GM12878 (cell line): ENCODE results near the gene OXTR. TPM values are rescaled to one million over a fixed set of nuclear protein-coding genes. Genes with fewer than 3 reads are reported as not detected.
A peak's percentile ranks its signal among the peaks of the same experiment; 100 is the strongest.

Experiments
- ATAC-seq: fragments of 200-7000 bp; cut with Tn5 transposase; 3 replicates; pipeline ENCODE4 v1.9.1; 2020; ENCODE audit warnings: mild to moderate bottlenecking, moderate library complexity
- BruUV-seq: library from RNA; stranded (reverse); fragments of 400-500 nt; replicated peaks from 2 replicates; lab custom pipeline; 2021; lab: Mats Ljungman, UMichigan
- CTCF ChIA-PET: fragments of 300-600 bp; sonication (Branson Sonifier 250); formaldehyde crosslinking; extraction: SDS; loops from one replicate; lab custom pipeline; 2021; ENCODE audit warnings: inconsistent platforms; lab: Yijun Ruan, JAX
- POLR2A ChIA-PET: fragments of 350-600 bp; formaldehyde crosslinking; extraction: SDS; loops from one replicate; lab custom pipeline; 2021; ENCODE audit warnings: inconsistent platforms; lab: Charles Lee
- RAD21 ChIA-PET: fragments of 300-600 bp; sonication (Branson Sonifier 250); formaldehyde crosslinking; loops from one replicate; lab custom pipeline; 2023; ENCODE audit warnings: antibody characterized with exemption; ENCODE audit not compliant: unreplicated experiment; lab: Charles Lee
- SMC1A ChIA-PET: fragments of 300-600 bp; sonication (Branson Sonifier 250); formaldehyde crosslinking; loops from one replicate; lab custom pipeline; 2023; ENCODE audit not compliant: unreplicated experiment, uncharacterized antibody; lab: Charles Lee
- DNase-seq: peaks from one replicate; pipeline ENCODE4 v3.0.0-alpha.2; 2011; ENCODE audit warnings: low read depth, low spot score
- FAIRE-seq: peaks from 3 replicates; lab custom pipeline; 2011; peaks lifted over from hg19 to GRCh38; lab: Jason Lieb, UNC
- H2AFZ ChIP-seq: 2 replicates; pipeline ENCODE4 v1.6.0; 2011; ENCODE audit warnings: low read depth, low read length, control low read depth; ENCODE audit not compliant: control insufficient read depth
- H3K27ac ChIP-seq: 2 replicates; pipeline ENCODE4 v1.5.1; 2011; ENCODE audit warnings: control low read depth; ENCODE audit not compliant: control insufficient read depth, insufficient read depth
- H3K27me3 ChIP-seq, 2 experiments: replicated peaks in 1 of 2; 2 replicates each; pipeline versions ENCODE4 v1.6.0 to v1.6.1; 2011; ENCODE audit warnings: low read length in 1 of 2; ENCODE audit not compliant: control insufficient read depth in 2 of 2, insufficient read depth in 2 of 2
- H3K36me3 ChIP-seq, 2 experiments: 2 replicates each; pipeline ENCODE4 v1.5.1; 2011; ENCODE audit warnings: low read length in 1 of 2; ENCODE audit not compliant: control insufficient read depth in 2 of 2, insufficient read depth in 2 of 2
- H3K4me1 ChIP-seq: 2 replicates; pipeline ENCODE4 v1.6.1; 2011; ENCODE audit warnings: mild to moderate bottlenecking, low read length, moderate library complexity, mixed read lengths; ENCODE audit not compliant: control insufficient read depth, insufficient read depth
- H3K4me2 ChIP-seq: 2 replicates; pipeline ENCODE4 v1.6.0; 2011; ENCODE audit warnings: control low read depth; ENCODE audit not compliant: control insufficient read depth, insufficient read depth
- H3K4me3 ChIP-seq: fragments of 200-600 bp; sonication (generic); 2 replicates; pipeline ENCODE4 v1.5.1; 2016
- H3K79me2 ChIP-seq: 2 replicates; pipeline ENCODE4 v1.6.0; 2011; ENCODE audit warnings: low read length; ENCODE audit not compliant: control insufficient read depth, insufficient read depth
- H3K9ac ChIP-seq: 2 replicates; pipeline ENCODE4 v1.8.0; 2011; ENCODE audit warnings: low read length, control low read depth, mixed read lengths; ENCODE audit not compliant: control insufficient read depth, insufficient read depth
- H3K9me3 ChIP-seq: replicated peaks from 3 replicates; pipeline ENCODE4 v1.5.1; 2011; ENCODE audit warnings: mild to moderate bottlenecking, low read length; ENCODE audit not compliant: control insufficient read depth, insufficient read depth
- H4K20me1 ChIP-seq: 2 replicates; pipeline ENCODE4 v1.6.0; 2011; ENCODE audit not compliant: control insufficient read depth, insufficient read depth
- CTCF ChIP-seq, 3 experiments: IDR thresholded peaks in 2 of 3; conservative IDR thresholded peaks in 1 of 3; 2 replicates each; pipeline ENCODE4 v1.5.1; 2011; ENCODE audit warnings: low read depth in 3 of 3, low read length in 3 of 3, mild to moderate bottlenecking in 3 of 3, control low read depth in 2 of 3, moderate library complexity in 2 of 3, inconsistent platforms in 1 of 3, mixed read lengths in 1 of 3; ENCODE audit not compliant: control insufficient read depth in 2 of 3, insufficient read depth in 1 of 3; ENCODE audit errors: extremely low read depth in 1 of 3
- E2F4 ChIP-seq: IDR thresholded peaks from 2 replicates; pipeline ENCODE4 v1.6.1; 2012; ENCODE audit warnings: low read depth, low read length, improper control_type of control experiment
- ETV6 ChIP-seq, 2 experiments: fragments of 450-650 bp in 1 of 2; IDR thresholded peaks in 1 of 2; conservative IDR thresholded peaks in 1 of 2; 2 replicates each; pipeline ENCODE4 v1.6.1; 2014; ENCODE audit warnings: antibody characterized with exemption in 1 of 2, borderline replicate concordance in 1 of 2, low read depth in 1 of 2, mild to moderate bottlenecking in 1 of 2, moderate library complexity in 1 of 2
- GATAD2B ChIP-seq: fragments of 450-650 bp; conservative IDR thresholded peaks from 2 replicates; pipeline ENCODE4 v1.6.1; 2017; ENCODE audit warnings: low read depth, mild to moderate bottlenecking, moderate library complexity
- MAX ChIP-seq: IDR thresholded peaks from 2 replicates; pipeline ENCODE4 v1.6.1; 2012; ENCODE audit warnings: low read depth, low read length, improper control_type of control experiment
- NFYA ChIP-seq: IDR thresholded peaks from 2 replicates; pipeline ENCODE4 v1.6.1; 2011; ENCODE audit warnings: low read depth, mild to moderate bottlenecking, low read length, improper control_type of control experiment, borderline replicate concordance
- RAD21 ChIP-seq: IDR thresholded peaks from 2 replicates; pipeline ENCODE4 v1.6.1; 2011; ENCODE audit warnings: mild to moderate bottlenecking, low read depth, low read length, moderate library complexity; ENCODE audit not compliant: insufficient read depth
- USF1 ChIP-seq: IDR thresholded peaks from 2 replicates; pipeline ENCODE4 v1.6.1; 2011; ENCODE audit warnings: borderline replicate concordance, low read depth, mild to moderate bottlenecking, moderate library complexity, mixed read lengths, low read length; ENCODE audit not compliant: insufficient read depth; ENCODE audit errors: extremely low read length
- YY1 ChIP-seq: IDR thresholded peaks from 2 replicates; pipeline ENCODE4 v1.6.1; 2011; ENCODE audit warnings: low read depth, mild to moderate bottlenecking, low read length
- ZNF687 ChIP-seq: fragments of 450-650 bp; IDR thresholded peaks from 2 replicates; pipeline ENCODE4 v1.6.1; 2017; ENCODE audit warnings: mild to moderate bottlenecking, moderate library complexity
- WGBS: methylation state at CpG from one replicate; pipeline ENCODE4 v1.1.6; 2016; ENCODE audit warnings: low lambda C conversion rate; ENCODE audit not compliant: insufficient replicate concordance, insufficient coverage; ENCODE audit errors: missing lambda C conversion rate; 5-methylcytosine and 5-hydroxymethylcytosine counted together
- in situ Hi-C: fragments of 300-500 bp; cut with MboI; formaldehyde crosslinking; loops from 9 replicates; pipeline ENCODE4 v1.14.3; 2018; ENCODE audit warnings: mixed read lengths
- intact Hi-C: fragments of 100-400 bp; cut with micrococcal nuclease; formaldehyde crosslinking; loops from one replicate; pipeline ENCODE4 v1.14.2; 2022; ENCODE audit not compliant: unreplicated experiment
- polyA plus RNA-seq, 11 experiments: library from polyadenylated mRNA; depleted of rRNA in 4 of 11; unstranded in 6 of 11; stranded (reverse) in 5 of 11; fragments of >200 nt; fragmentation: Nextera tagmentation in 4 of 11; fragmentation: Illumina TruSeq in 1 of 11; extraction: Ambion mirVana in 4 of 11; extraction: Trizol in 1 of 11; gene quantifications; 1 replicate in 1 of 11; 2 replicates in 10 of 11; pipeline versions ENCODE4 v1.2.1 to v1.2.3, GENCODE V29; 2011 to 2016; ENCODE audit warnings: inconsistent platforms in 2 of 11, missing spikeins in 2 of 11, low read depth in 1 of 11
- total RNA-seq, 4 experiments: library from RNA; depleted of rRNA in 3 of 4; stranded (reverse); fragments of >200 nt in 3 of 4; fragmentation: Illumina TruSeq in 1 of 4; extraction: Trizol in 1 of 4; gene quantifications; 2 replicates each; pipeline versions ENCODE4 v1.2.1 to v1.2.3, GENCODE V29; 2013 to 2021

The OXTR gene
- total and polyA plus RNA-seq, 10 of the 15 experiments (the other 5 are each of a cell fraction or from before 2014, with no cell fraction given), result 0.43 to 5.9 (median 2.6) TPM

- H3K36me3 ChIP-seq, result peaks cover 0 to 1% of the 10 kb centered on the region in 2 experiments; a peak in 1 of 4 replicates
- SMC1A ChIA-PET, result no interaction called here
- H3K27ac ChIP-seq, result no peak overlapping the region
- H3K79me2 ChIP-seq, result peaks cover 4% of the 10 kb centered on the region
- peaks cover 14% of the 10 kb centered on the region; the same call in 1 of the 2 replicates for H3K4me1 ChIP-seq
- H2AFZ ChIP-seq, result peak overlapping the region; percentile 37
- ATAC-seq (peak; percentile 2), FAIRE-seq (no peak), DNase-seq (no peak)
- POLR2A ChIA-PET, result no interaction called here
- H3K9ac ChIP-seq, result no peak overlapping the region
- no peaks in the 10 kb centered on the region for H3K27me3 ChIP-seq
- in situ Hi-C loops (no loop called here), intact Hi-C loops (loop anchor here (5.0 kb wide), 2 partner anchors 85 to 190 kb away; no protein-coding TSS in a partner anchor)
- no peaks in the 10 kb centered on the region for H4K20me1 ChIP-seq
- BruUV-seq, result no TSS peak
- WGBS, result 33% methylated on average over 37 of the region's 37 CpGs
- no peak overlapping the region; the same call in 1 of the 2 replicates for H3K4me3 ChIP-seq
- no peaks in the 10 kb centered on the region for H3K9me3 ChIP-seq
- CTCF ChIA-PET, result interaction anchor here (2.6 kb wide), 1 partner anchor 104 kb away, joined by 21 read pairs; no protein-coding TSS in a partner anchor
- peak overlapping the region; percentile 95 for H3K4me2 ChIP-seq
- RAD21 ChIA-PET, result no interaction called here
- TF ChIP-seq NFYA (no peak), USF1 (peak; percentile 15), RAD21 (no peak), GATAD2B (no peak), ZNF687 (0 out of 2 replicates have a peak, but pooled peaks have one; percentile 81), MAX (no peak), E2F4 (no peak), ETV6 (conservative IDR thresholded peaks at IDR 0.05 in 1 of 2, IDR thresholded peaks at IDR 0.05 in 1 of 2; ENCODE audit: borderline replicate concordance in 1 of 2, low read depth in 1 of 2) (no peak), CTCF (IDR thresholded peaks at IDR 0.05 in 2 of 3, conservative IDR thresholded peaks at IDR 0.05 in 1 of 3; ENCODE audit: control insufficient read depth in 2 of 3, extremely low read depth in 1 of 3, insufficient read depth in 1 of 3, low read depth in 3 of 3, low read length in 3 of 3) (peak in 1 of 3 experiments; percentile 9; a peak in 1 of 6 replicates), YY1 (no peak)
Measured at GRCh38 chr3:8767256-8767666, 2.2 kb downstream of the OXTR start.
